BE2C (cell line): Measurements from ENCODE around the gene MUC5B.

ENCODE experiments used
- DNase-seq: peaks from one replicate; pipeline ENCODE4 v3.0.0-alpha.2; 2020
- H3K27me3 ChIP-seq: fragments of 250-450 bp; sonication (Bioruptor Pico); 2 replicates; pipeline ENCODE4 v1.5.1; 2020; ENCODE audit warnings: mild to moderate bottlenecking
- H3K36me3 ChIP-seq: fragments of 250-450 bp; sonication (Bioruptor Pico); 2 replicates; pipeline ENCODE4 v1.5.1; 2020; ENCODE audit warnings: mild to moderate bottlenecking
- H3K4me1 ChIP-seq: fragments of 250-450 bp; sonication (Bioruptor Pico); 2 replicates; pipeline ENCODE4 v1.5.1; 2020
- H3K4me3 ChIP-seq: 2 replicates; pipeline ENCODE4 v1.5.1; 2011; ENCODE audit warnings: low read depth, low read length
- H3K9me3 ChIP-seq: fragments of 250-450 bp; sonication (Bioruptor Pico); 2 replicates; pipeline ENCODE4 v1.5.1; 2020
- TF ChIP-seq, protein P1 (sequence below): IDR thresholded peaks from 2 replicates; pipeline ENCODE4 v1.5.1; 2012; ENCODE audit warnings: mild to moderate bottlenecking, low read depth, low read length

The MUC5B gene

GRCh38 chr11:1281326-1281973, 58.6 kb downstream of the MUC5B start:
- no peaks in the 10 kb centered on the region for H3K9me3 ChIP-seq
- no peaks in the 10 kb centered on the region for H3K27me3 ChIP-seq
- no peaks in the 10 kb centered on the region for H3K4me1 ChIP-seq
- no peak overlapping the region for H3K4me3 ChIP-seq
- DNase-seq: no peak
- H3K36me3 ChIP-seq: no peaks in the 10 kb centered on the region
- TF ChIP-seq, protein P1, sequence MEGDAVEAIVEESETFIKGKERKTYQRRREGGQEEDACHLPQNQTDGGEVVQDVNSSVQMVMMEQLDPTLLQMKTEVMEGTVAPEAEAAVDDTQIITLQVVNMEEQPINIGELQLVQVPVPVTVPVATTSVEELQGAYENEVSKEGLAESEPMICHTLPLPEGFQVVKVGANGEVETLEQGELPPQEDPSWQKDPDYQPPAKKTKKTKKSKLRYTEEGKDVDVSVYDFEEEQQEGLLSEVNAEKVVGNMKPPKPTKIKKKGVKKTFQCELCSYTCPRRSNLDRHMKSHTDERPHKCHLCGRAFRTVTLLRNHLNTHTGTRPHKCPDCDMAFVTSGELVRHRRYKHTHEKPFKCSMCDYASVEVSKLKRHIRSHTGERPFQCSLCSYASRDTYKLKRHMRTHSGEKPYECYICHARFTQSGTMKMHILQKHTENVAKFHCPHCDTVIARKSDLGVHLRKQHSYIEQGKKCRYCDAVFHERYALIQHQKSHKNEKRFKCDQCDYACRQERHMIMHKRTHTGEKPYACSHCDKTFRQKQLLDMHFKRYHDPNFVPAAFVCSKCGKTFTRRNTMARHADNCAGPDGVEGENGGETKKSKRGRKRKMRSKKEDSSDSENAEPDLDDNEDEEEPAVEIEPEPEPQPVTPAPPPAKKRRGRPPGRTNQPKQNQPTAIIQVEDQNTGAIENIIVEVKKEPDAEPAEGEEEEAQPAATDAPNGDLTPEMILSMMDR: no peak

DNA sequence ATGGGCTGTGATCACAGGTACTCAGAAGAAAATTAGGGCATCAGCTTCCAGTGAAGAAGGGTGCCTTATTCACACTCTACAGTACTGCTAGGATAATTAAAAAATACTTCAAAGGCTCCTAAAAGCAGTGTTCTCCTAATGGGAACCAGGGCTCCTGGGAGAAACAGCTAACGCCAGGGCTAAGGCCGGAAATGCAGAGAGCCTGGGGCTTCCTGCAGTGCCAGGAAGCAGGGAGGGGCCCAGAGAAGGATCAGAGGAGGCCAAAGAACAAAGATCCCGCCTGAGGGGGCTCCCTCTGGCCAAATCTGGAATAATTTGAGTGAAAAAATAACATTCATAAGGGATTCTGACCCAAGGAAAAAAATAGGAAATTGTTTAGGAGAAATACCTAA, 59.1 kb downstream of the MUC5B start:
- no peaks in the 10 kb centered on the region for H3K36me3 ChIP-seq
- TF ChIP-seq, protein P1: no peak
- H3K27me3 ChIP-seq: no peaks in the 10 kb centered on the region
- no peak overlapping the region for H3K4me3 ChIP-seq
- no peaks in the 10 kb centered on the region for H3K4me1 ChIP-seq
- no peak for DNase-seq
- H3K9me3 ChIP-seq: no peaks in the 10 kb centered on the region

- no peaks in the 10 kb centered on the region for H3K36me3 ChIP-seq
- no peak for DNase-seq
- no peaks in the 10 kb centered on the region for H3K9me3 ChIP-seq
- H3K4me3 ChIP-seq: no peak overlapping the region
- TF ChIP-seq, protein P1: no peak
- H3K27me3 ChIP-seq: no peaks in the 10 kb centered on the region
- H3K4me1 ChIP-seq: no peaks in the 10 kb centered on the region
These were observed 60.2 kb downstream of the MUC5B start for GRCh38 chr11:1283091-1283511.

DNA sequence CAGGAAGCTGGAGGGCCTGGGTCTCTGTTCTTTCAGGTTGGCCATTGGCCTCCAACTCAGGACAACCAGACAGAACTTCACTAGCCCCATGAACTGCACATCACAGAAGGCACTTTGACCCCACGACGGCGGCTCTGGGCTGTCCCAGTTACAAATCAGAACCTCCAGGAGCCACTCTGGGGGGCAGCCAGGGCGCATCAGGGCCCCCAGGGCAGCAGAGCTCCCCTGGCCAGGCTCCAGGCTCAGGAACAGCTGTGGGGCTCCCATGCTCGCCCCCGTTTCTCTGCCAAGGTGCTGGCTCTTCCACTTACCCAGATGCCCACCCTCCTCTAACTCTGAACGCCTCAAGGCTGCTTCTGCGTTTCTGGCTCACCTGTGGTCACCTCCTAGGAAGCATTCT, 61.0 kb downstream of the MUC5B start:
- Histone ChIP-seq H3K9me3 (no peaks in the 10 kb centered on the region), H3K4me3 (no peak overlapping the region), H3K27me3 (no peaks in the 10 kb centered on the region), H3K4me1 (no peaks in the 10 kb centered on the region), H3K36me3 (no peaks in the 10 kb centered on the region)
- TF ChIP-seq, protein P1: no peak
- DNase-seq: no peak

DNA sequence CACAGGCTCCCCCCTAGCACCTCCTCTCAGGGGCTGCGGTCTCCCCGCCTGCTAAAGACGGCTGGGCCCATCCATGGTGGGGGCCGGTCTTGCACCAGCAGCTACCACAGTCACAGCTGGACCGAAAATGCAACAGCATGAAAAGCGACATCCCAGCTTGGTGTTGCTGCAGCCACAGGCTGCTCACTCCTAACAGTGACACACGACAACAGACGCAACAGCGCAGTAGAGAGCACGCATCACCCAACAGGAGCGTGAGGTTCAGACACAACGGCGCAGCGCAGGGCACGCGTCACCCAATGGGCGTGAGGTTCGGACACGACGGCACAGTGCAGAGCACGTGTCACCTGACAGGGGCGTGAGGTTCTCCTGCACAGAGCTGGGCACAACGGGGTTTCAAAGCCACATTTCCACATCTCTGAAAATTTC, 62.5 kb downstream of the MUC5B start:
- H3K27me3 ChIP-seq: no peaks in the 10 kb centered on the region
- H3K9me3 ChIP-seq: no peaks in the 10 kb centered on the region
- H3K4me1 ChIP-seq: no peaks in the 10 kb centered on the region
- TF ChIP-seq, protein P1: no peak
- no peak overlapping the region for H3K4me3 ChIP-seq
- no peaks in the 10 kb centered on the region for H3K36me3 ChIP-seq
- no peak for DNase-seq

DNA sequence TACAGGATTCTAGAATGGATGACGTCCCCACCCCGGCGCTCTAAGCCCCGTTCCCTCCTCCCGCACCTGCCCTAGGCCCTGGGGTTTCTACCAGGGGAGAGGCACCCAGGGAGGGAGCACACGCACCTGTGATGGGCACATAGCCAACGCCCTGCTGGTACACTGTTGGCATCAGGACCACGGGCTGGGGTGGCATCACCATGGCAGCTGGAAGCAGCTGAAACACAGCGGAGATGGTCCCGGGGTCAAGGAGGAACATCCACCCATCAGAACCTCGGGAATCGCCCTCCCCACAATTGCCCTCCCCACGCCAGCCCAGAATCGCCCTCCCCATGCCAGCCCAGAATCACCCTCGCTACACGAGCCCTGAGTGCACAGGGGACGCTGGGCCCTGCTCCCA, 63.0 kb downstream of the MUC5B start:
- Histone ChIP-seq H3K27me3 (no peaks in the 10 kb centered on the region), H3K4me3 (no peak overlapping the region), H3K4me1 (no peaks in the 10 kb centered on the region), H3K9me3 (no peaks in the 10 kb centered on the region), H3K36me3 (no peaks in the 10 kb centered on the region)
- TF ChIP-seq, protein P1: no peak
- no peak for DNase-seq
